ENCODE data around the gene CAMKMT. TPM values are rescaled to one million over a fixed set of nuclear protein-coding genes. Genes with fewer than 3 reads are reported as not detected.

CAMKMT gene
- total RNA-seq, 5 donors from 2014 or later (not counting 1 experiment from before 2014, with no cell fraction given), result 11.9 to 20.2 (median 16.5) TPM

DNA sequence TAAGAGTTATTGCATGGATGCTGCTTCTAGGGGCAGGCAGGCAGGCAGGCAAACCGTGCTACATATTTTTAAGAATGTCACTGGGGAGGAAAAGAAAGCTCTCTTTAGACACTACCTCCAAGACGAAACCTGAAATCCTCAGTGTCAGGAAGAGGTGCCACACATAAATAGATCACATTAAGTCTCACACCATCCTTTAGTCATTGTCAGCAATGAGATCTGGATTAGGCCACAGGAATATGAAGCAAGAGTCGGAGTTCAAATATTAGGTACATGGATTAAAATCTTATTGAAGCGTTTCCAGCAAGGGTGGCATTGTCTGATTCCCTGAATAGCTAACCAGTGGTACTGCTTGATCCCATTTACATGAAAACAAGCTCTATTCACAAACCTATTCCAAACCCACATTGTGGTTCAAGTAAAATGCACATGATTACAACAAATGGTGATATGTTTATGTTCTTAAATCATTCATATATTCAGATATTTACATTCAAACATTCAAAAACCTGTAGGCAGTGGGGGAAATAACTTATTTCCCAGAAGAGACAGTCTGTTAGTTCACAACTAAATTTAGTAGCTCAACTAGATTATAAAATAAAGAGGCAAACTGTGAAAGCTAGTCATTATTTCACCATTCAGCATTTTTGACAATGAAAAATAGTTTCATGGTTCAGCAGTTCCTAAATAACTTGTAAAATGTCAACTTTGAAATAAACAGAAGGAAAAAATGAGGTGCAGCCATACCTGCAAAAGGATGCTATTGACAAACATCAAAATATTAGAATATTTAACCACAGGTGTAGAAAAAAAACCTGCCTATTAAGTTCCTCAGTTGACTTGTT is 384.4 kb downstream of the CAMKMT start:
- CTCF ChIA-PET, result interaction anchor here (0.6 to 0.7 kb wide), 2 partner anchors 124 to 934 kb away, joined by 3 to 4 read pairs; no protein-coding TSS in a partner anchor
- WGBS (ENCODE audit: insufficient coverage), result no CpG with 5 or more reads among the region's 4 CpGs
- POLR2A ChIA-PET, result interaction anchor here in 1 of 2 donors (0.6 kb wide), 1 partner anchor 76 kb away, joined by 3 read pairs; no protein-coding TSS in a partner anchor
- H3K9me3 Mint-ChIP-seq, result no peaks in the 10 kb centered on the region
- H3K27ac Mint-ChIP-seq, result no peak overlapping the region
- no peaks in the 10 kb centered on the region for H3K27me3 Mint-ChIP-seq
- Histone ChIP-seq H3K36me3 (ENCODE audit: control insufficient read depth in 2 of 2, extremely low read depth in 1 of 2, insufficient read depth in 1 of 2, low read length in 1 of 2) (no peaks in the 10 kb centered on the region), H3K4me1 (ENCODE audit: control insufficient read depth in 1 of 2, extremely low read depth in 1 of 2, insufficient read depth in 2 of 2, low read length in 2 of 2) (no peaks in the 10 kb centered on the region), H3K4me3 (ENCODE audit: control insufficient read depth in 1 of 2, extremely low read depth in 1 of 2, low read length in 1 of 2) (no peak overlapping the region), H3K27me3 (replicated peaks in 1 of 2; ENCODE audit: control insufficient read depth in 2 of 2, extremely low read depth in 1 of 2, insufficient read depth in 2 of 2, low read length in 1 of 2) (no peaks in the 10 kb centered on the region), H3K9me3 (no peaks in the 10 kb centered on the region), H3K27ac (ENCODE audit: low read length) (no peak overlapping the region)
- H3K36me3 Mint-ChIP-seq, result peaks cover 56% of the 10 kb centered on the region
- H3K4me1 Mint-ChIP-seq, result no peaks in the 10 kb centered on the region
- no peak for DNase-seq
- no peak for ATAC-seq (replicated peaks in 1 of 4)
- no peak overlapping the region for H3K4me3 Mint-ChIP-seq

DNA sequence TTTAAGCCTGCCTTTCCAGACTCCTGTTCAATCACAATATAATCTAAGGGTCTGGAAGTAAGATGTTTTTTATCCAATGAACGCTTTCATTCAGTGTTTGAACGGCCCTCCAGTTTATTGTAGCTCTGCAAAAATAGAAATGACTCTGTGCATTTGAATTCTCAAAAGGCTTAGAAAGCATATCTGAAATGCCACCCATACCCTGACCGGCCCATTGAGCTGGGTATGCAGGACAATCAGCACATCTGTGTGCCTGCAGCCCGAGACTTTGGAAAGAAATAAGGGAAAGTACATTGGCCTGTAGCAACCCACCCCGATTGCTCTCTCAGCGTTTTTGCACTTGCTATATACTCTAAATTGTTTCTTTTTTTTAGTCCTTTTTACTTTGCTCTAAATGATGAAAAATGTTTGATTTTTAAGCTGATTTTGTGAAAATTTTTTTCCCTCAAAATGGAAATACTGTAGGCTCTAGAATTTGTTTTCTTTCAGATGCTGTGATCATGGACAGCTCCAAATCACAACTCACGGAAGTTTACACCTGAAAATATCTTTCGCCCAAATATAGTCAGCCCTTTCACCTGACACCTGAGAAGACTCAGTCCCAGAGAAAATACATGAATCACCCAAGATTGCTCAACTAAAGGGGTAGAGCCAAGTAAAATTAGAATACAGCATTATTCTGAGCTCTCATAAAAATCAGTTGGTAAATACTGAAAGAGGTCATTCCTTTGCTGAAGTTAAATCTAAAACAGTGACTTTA is 385.3 kb downstream of the CAMKMT start:
- no peaks in the 10 kb centered on the region for H3K9me3 ChIP-seq
- no peaks in the 10 kb centered on the region for H3K4me1 ChIP-seq (ENCODE audit: control insufficient read depth in 1 of 2, extremely low read depth in 1 of 2, insufficient read depth in 2 of 2, low read length in 2 of 2)
- 100% methylated on average over 2 of the region's 8 CpGs for WGBS (ENCODE audit: insufficient coverage)
- ChIA-PET POLR2A (no interaction called here), CTCF (interaction anchor here in 1 of 2 donors (0.7 kb wide), 1 partner anchor 125 kb away, joined by 3 read pairs; no protein-coding TSS in a partner anchor)
- Mint-ChIP-seq H3K27me3 (no peaks in the 10 kb centered on the region), H3K36me3 (peaks cover 58% of the 10 kb centered on the region), H3K4me3 (no peak overlapping the region), H3K9me3 (no peaks in the 10 kb centered on the region), H3K4me1 (no peaks in the 10 kb centered on the region), H3K27ac (no peak overlapping the region)
- ATAC-seq (replicated peaks in 1 of 4) (no peak), DNase-seq (no peak)
- no peak overlapping the region for H3K27ac ChIP-seq (ENCODE audit: low read length)
- H3K27me3 ChIP-seq (replicated peaks in 1 of 2; ENCODE audit: control insufficient read depth in 2 of 2, extremely low read depth in 1 of 2, insufficient read depth in 2 of 2, low read length in 1 of 2), result no peaks in the 10 kb centered on the region
- H3K36me3 ChIP-seq (ENCODE audit: control insufficient read depth in 2 of 2, extremely low read depth in 1 of 2, insufficient read depth in 1 of 2, low read length in 1 of 2), result peaks cover 0 to 2% of the 10 kb centered on the region in 2 donors
- H3K4me3 ChIP-seq (ENCODE audit: control insufficient read depth in 1 of 2, extremely low read depth in 1 of 2, low read length in 1 of 2), result no peak overlapping the region

DNA sequence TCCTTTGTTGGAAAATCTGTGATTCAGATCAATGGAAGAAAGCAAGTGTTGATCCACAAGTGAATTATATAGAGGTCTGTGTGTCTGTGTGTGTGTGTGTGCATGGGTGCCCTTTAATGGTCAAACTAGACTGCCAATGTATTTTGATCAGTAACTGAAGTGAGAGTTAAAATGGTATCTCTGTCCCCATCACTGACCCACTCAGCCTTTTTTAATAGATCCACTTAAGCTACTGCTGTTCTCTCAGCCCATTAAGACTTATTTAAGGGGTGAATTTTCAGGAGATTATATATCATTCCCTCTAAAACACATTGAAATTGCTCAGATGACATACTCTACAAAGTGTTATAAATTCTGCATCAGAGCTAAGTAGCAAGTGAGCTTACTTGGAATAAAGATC is 386.0 kb downstream of the CAMKMT start:
- H3K36me3 ChIP-seq (ENCODE audit: control insufficient read depth in 2 of 2, extremely low read depth in 1 of 2, insufficient read depth in 1 of 2, low read length in 1 of 2), result peaks cover 0 to 5% of the 10 kb centered on the region in 2 donors
- ATAC-seq (replicated peaks in 1 of 4), result no peak
- DNase-seq, result no peak
- H3K4me3 Mint-ChIP-seq, result no peak overlapping the region
- no peak overlapping the region for H3K27ac Mint-ChIP-seq
- no peaks in the 10 kb centered on the region for H3K9me3 ChIP-seq
- no peaks in the 10 kb centered on the region for H3K9me3 Mint-ChIP-seq
- peaks cover 62% of the 10 kb centered on the region for H3K36me3 Mint-ChIP-seq
- peaks cover 0 to 4% (median 4%) of the 10 kb centered on the region in 3 donors for H3K4me1 Mint-ChIP-seq
- H3K27ac ChIP-seq (ENCODE audit: low read length), result no peak overlapping the region
- ChIA-PET POLR2A (no interaction called here), CTCF (no interaction called here)
- H3K4me3 ChIP-seq (ENCODE audit: control insufficient read depth in 1 of 2, extremely low read depth in 1 of 2, low read length in 1 of 2), result no peak overlapping the region
- peaks cover 0 to 4% of the 10 kb centered on the region in 2 experiments for H3K4me1 ChIP-seq (ENCODE audit: control insufficient read depth in 1 of 2, extremely low read depth in 1 of 2, insufficient read depth in 2 of 2, low read length in 2 of 2)
- H3K27me3 ChIP-seq (replicated peaks in 1 of 2; ENCODE audit: control insufficient read depth in 2 of 2, extremely low read depth in 1 of 2, insufficient read depth in 2 of 2, low read length in 1 of 2), result no peaks in the 10 kb centered on the region
- no peaks in the 10 kb centered on the region for H3K27me3 Mint-ChIP-seq

DNA sequence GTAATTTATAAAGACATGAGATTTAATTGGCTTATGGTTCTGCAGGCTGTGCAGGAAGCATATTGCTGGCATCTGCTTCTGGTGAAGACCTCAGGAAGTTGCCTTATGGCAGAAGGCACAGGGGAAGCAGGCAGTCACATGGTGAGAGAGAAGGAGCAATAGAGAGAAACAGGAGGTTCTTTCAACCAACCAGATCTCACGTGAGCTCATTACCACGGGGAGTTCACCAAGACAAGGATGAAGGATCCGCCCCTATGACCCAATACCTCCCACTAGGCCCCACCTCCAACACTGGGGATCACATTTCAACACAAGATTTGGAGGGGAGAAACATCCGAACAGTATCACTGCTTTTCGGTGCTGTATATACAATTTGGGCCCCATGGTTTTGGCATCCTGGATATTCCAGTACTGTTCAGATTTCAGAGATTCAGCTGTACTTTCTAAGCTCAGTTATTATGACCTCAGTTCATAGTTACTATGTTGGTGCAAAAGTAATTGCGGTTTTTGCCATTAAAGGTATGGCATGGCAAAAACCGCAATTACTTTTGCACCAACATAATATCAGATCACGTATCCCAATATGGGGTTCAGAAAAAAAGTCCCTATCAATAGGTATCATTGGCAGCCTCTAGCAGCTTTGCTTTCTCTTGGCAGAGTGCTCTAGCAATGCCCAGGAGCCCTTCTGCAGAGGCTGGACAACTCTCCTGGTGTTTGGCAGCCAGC is 390.2 kb downstream of the CAMKMT start:
- 78% methylated on average over 3 of the region's 8 CpGs for WGBS (ENCODE audit: insufficient coverage)
- ATAC-seq (replicated peaks in 1 of 4) (no peak), DNase-seq (no peak)
- H3K27ac Mint-ChIP-seq, result no peak overlapping the region
- H3K4me1 Mint-ChIP-seq, result peaks cover 0 to 8% (median 8%) of the 10 kb centered on the region in 3 donors
- Histone ChIP-seq H3K4me3 (ENCODE audit: control insufficient read depth in 1 of 2, extremely low read depth in 1 of 2, low read length in 1 of 2) (no peak overlapping the region), H3K36me3 (ENCODE audit: control insufficient read depth in 2 of 2, extremely low read depth in 1 of 2, insufficient read depth in 1 of 2, low read length in 1 of 2) (peaks cover 0 to 5% of the 10 kb centered on the region in 2 donors), H3K27ac (ENCODE audit: low read length) (no peak overlapping the region), H3K27me3 (replicated peaks in 1 of 2; ENCODE audit: control insufficient read depth in 2 of 2, extremely low read depth in 1 of 2, insufficient read depth in 2 of 2, low read length in 1 of 2) (no peaks in the 10 kb centered on the region), H3K9me3 (no peaks in the 10 kb centered on the region), H3K4me1 (ENCODE audit: control insufficient read depth in 1 of 2, extremely low read depth in 1 of 2, insufficient read depth in 2 of 2, low read length in 2 of 2) (peaks cover 0 to 8% of the 10 kb centered on the region in 2 experiments)
- H3K36me3 Mint-ChIP-seq, result peaks cover 57% of the 10 kb centered on the region
- no peaks in the 10 kb centered on the region for H3K9me3 Mint-ChIP-seq
- H3K4me3 Mint-ChIP-seq, result no peak overlapping the region
- ChIA-PET POLR2A (interaction anchor here in 1 of 2 donors (0.6 kb wide), 1 partner anchor 1924 kb away, joined by 3 read pairs; no protein-coding TSS in a partner anchor), CTCF (no interaction called here)
- H3K27me3 Mint-ChIP-seq, result no peaks in the 10 kb centered on the region

DNA sequence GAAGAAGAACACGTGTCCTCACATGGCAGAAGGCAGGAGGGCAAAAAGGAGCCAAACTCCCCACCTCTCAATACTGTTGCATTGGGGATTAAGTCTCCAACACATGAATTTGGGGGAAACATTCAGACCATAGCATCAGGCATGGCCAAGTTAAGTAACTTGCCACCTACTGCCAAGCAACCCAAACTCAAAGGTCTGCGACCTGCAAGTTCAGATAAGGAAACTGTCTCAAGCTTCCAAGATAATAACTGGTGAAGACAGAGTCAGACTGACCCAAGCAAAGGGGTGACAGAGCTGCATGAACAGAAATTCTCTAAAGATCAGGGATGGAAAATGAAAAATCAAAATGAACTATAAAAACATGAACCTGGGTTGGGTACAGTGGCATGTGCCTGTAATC is 391.0 kb downstream of the CAMKMT start:
- Histone ChIP-seq H3K27me3 (replicated peaks in 1 of 2; ENCODE audit: control insufficient read depth in 2 of 2, extremely low read depth in 1 of 2, insufficient read depth in 2 of 2, low read length in 1 of 2) (no peaks in the 10 kb centered on the region), H3K36me3 (ENCODE audit: control insufficient read depth in 2 of 2, extremely low read depth in 1 of 2, insufficient read depth in 1 of 2, low read length in 1 of 2) (peaks cover 0 to 5% of the 10 kb centered on the region in 2 donors), H3K9me3 (no peaks in the 10 kb centered on the region), H3K4me3 (ENCODE audit: control insufficient read depth in 1 of 2, extremely low read depth in 1 of 2, low read length in 1 of 2) (no peak overlapping the region), H3K4me1 (ENCODE audit: control insufficient read depth in 1 of 2, extremely low read depth in 1 of 2, insufficient read depth in 2 of 2, low read length in 2 of 2) (peaks cover 0 to 8% of the 10 kb centered on the region in 2 experiments), H3K27ac (ENCODE audit: low read length) (no peak overlapping the region)
- Mint-ChIP-seq H3K27me3 (no peaks in the 10 kb centered on the region), H3K9me3 (no peaks in the 10 kb centered on the region), H3K4me1 (peaks cover 0 to 8% (median 8%) of the 10 kb centered on the region in 3 donors), H3K27ac (no peak overlapping the region), H3K4me3 (no peak overlapping the region), H3K36me3 (peaks cover 56% of the 10 kb centered on the region)
- DNase-seq (no peak), ATAC-seq (replicated peaks in 1 of 4) (no peak)
- ChIA-PET CTCF (no interaction called here), POLR2A (no interaction called here)
- 100% methylated on average over 1 of the region's 2 CpGs for WGBS (ENCODE audit: insufficient coverage)

Measured in T-cell (primary cell).